Stomach (tissue), 4 donors: ENCODE results near the gene NIT2.

Source experiments
- EP300 ChIP-seq: sonication (generic); formaldehyde crosslinking; IDR thresholded peaks from one replicate; pipeline ENCODE4 v1.6.1; 2017; ENCODE audit warnings: antibody characterized with exemption
- POLR2A ChIP-seq, 4 donors: fragments of 450-650 bp; IDR thresholded peaks; one replicate each; pipeline ENCODE4 v1.6.1; 2016; ENCODE audit warnings: antibody characterized with exemption in 4 of 4, control low read depth in 2 of 4, mild to moderate bottlenecking in 1 of 4, moderate library complexity in 1 of 4
- POLR2AphosphoS5 ChIP-seq, 3 donors: sonication (generic); formaldehyde crosslinking; IDR thresholded peaks; one replicate each; pipeline ENCODE4 v1.6.1; 2016; ENCODE audit warnings: antibody characterized with exemption in 3 of 3
- TF ChIP-seq, protein P1 (sequence below), 7 experiments: fragments of 450-650 bp in 4 of 7; fragments of 200-600 bp in 3 of 7; sonication (generic) in 3 of 7; IDR thresholded peaks; one replicate each; pipeline ENCODE4 v1.5.1; 2016 to 2019; ENCODE audit warnings: antibody characterized with exemption in 7 of 7, control low read depth in 2 of 7, mild to moderate bottlenecking in 1 of 7

DNA sequence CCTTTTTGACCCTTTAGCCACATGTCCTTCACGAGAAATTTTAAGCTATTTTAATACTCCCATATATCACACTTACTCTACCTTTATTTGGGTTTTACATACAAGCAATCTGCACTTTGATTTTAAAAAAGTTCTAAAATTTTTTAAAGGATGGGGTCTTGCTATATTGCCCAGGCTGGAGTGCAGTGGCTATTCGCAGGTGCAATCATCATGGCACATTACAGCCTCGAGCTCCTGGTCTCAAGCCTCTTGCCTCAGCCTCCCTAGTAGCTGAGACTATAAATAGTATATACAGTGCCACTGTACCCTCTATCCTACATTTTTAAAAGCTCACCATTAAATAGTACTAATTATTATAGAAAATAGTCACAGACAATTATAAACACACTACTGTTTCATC is 29.9 kb downstream of the NIT2 start:
- TF ChIP-seq POLR2AphosphoS5 (IDR thresholded peaks at IDR 0.05) (no peak), POLR2A (IDR thresholded peaks at IDR 0.05) (no peak), EP300 (no peak)
- TF ChIP-seq, protein P1, sequence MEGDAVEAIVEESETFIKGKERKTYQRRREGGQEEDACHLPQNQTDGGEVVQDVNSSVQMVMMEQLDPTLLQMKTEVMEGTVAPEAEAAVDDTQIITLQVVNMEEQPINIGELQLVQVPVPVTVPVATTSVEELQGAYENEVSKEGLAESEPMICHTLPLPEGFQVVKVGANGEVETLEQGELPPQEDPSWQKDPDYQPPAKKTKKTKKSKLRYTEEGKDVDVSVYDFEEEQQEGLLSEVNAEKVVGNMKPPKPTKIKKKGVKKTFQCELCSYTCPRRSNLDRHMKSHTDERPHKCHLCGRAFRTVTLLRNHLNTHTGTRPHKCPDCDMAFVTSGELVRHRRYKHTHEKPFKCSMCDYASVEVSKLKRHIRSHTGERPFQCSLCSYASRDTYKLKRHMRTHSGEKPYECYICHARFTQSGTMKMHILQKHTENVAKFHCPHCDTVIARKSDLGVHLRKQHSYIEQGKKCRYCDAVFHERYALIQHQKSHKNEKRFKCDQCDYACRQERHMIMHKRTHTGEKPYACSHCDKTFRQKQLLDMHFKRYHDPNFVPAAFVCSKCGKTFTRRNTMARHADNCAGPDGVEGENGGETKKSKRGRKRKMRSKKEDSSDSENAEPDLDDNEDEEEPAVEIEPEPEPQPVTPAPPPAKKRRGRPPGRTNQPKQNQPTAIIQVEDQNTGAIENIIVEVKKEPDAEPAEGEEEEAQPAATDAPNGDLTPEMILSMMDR (IDR thresholded peaks at IDR 0.05) = no peak
